GM21723 (cell line): ENCODE results near the gene HSBP1L1.

Experiments
- ATAC-seq: cut with Tn5 transposase; IDR thresholded peaks from one replicate; pipeline ENCODE4 v1.9.1; 2021; ENCODE audit warnings: mild to moderate bottlenecking, moderate library complexity; ENCODE audit not compliant: unreplicated experiment

The HSBP1L1 gene

DNA sequence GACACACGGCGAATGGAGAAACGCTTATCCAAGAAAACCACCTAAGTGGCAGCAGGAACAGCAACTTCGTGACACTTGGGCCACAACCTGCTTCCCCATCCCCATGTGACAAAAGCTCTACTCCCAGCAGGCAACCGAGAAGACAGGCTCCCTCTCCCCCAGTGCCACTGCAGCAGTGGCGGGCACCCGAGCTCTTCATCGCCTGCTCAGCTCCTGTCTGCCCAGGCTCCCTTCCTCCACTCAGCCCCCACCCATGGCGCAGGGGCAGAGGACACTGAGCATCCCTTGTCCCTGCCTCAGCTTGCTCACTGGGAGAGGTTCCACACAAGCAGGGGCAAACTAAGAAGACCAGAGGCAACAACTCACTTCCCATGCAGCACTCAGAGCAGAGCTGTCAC lies 35.9 kb upstream of the HSBP1L1 start:
- ATAC-seq = no peak

DNA sequence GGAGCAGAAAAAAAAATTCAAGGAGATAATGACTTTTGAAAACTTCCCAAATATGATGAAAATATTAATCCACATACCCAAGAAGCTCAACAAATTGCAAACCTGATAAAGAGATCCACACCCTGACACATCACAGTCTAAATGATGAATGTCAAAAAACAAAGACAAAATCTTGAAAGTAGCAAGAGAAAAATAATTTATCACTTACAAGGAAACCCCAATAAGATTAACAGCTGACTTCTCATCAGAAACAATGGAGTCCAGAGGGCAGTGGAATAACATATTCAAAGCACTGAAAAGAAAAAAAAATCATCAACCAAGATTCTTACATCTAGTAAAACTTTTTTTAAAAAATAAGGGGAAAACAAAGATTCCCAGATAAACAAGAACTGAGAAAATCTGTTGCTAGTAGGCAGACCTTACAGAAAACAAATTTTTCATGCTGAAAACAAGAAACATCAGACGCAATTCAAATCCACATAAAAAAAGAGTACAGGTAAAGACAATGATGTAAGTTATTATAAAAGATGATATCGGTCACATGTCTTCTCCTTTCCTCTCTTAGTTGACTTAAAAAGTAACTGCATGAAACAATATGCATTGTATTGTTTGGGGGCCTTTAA lies 34.3 kb upstream of the HSBP1L1 start:
- no peak for ATAC-seq

DNA sequence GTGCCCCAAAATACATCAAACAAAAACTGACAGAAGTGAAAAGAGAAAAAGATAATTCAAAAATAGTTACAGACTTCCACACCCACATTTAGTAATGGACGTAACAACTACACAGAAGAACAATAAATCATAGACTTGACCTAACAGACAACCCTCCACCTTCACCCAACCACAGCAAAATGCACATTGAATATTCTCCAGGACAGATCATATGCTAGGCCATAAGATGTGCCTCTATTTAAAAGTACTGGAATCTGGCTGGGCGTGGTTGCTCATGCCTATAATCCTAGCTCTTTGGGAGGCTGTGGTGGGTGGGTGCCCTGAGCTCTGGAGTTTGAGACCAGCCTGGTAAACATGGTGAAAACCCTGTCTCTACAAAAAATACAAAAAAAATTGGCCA lies 33.0 kb upstream of the HSBP1L1 start:
- no peak for ATAC-seq

DNA sequence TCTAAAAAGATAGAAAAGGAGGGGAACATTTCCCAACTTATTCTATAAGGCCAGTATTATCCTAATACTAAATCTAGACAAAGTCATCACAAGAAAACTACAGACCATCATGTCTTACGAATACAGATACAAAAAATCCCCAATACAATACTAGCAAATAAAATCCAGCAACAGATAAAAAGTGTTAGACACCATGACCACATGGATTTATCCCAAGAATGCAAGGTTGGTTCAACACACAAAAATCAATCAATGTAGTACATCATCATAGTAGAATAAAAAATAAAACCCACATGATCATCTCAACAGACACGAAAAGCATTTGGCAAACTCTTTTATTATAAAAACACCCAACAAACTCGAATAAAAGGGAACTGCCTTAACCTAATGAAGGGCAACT lies 31.5 kb upstream of the HSBP1L1 start:
- no peak for ATAC-seq

DNA sequence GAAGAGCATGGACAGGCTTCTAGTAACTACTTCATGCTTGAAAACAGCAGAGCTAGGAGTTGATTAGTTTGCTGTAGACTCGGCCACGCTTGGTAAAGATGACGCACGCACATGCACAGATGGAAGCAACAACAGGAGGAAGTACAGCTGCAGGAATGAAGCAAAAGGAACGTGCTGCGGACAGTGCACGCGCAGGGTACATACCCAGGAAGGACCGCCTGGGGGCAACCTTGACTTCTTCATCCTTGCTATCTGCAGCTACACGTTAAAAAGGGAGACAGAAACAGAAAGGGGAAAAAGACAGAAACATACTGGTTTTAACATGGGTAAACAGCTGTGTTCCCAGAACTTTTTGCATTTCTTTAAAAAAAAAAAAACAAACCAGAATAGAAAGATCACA lies 30.7 kb upstream of the HSBP1L1 start:
- no peak for ATAC-seq

DNA sequence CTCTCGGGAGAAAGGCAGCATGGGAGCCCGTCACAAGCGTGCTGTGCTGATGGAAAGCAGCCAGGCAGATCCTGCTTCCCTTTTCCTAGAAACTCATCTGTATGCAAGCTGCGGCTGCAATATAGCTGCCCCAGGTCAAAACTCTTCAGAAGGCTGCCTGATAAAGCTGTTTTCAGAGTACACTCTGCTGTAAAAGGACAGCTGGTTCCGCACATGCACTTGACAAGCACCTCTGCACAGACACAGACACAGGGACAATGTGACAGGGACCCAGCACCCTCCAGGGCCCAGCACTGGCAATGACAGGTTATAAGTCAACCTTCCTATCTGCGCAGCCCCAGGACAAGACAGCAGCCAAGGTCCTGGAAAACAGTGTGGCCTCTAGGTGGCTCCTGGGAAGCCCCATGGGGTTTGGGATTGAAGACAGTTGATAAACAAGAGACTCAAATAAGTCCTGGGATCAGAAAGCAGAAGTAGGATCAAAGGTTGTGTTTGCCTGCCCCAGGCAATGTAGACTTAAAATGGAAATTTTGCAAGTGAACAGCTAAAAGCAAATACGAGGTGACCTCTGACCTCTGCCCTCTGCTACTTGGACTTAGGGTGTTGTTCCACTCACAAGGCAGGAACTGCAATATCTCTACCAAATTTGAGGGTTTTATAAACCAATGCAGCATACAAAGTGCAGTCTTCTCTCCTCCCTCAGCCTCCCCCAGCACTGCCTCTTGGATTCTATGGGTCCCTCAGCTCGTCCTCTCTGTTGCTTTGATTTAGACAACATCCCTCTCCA lies 29.9 kb upstream of the HSBP1L1 start:
- ATAC-seq = no peak

DNA sequence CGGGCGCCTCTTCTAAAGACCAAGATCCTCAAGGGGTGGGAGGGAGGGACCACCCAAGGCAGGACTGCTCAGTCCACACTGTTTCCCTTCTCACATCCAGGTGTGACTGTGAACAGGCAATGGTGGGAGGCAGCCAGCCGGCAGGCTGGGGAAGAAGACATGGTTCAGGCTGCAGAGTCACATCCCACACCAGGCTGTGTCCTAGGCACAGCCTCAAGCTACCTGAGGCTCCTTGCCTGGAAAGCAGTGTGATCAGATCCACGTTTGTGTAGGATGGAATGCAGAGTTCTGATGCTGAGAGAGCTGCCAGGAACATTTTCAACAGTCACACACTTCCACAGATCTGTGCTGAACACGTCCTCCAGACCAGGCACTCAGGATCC lies 29.4 kb upstream of the HSBP1L1 start:
- no peak for ATAC-seq

DNA sequence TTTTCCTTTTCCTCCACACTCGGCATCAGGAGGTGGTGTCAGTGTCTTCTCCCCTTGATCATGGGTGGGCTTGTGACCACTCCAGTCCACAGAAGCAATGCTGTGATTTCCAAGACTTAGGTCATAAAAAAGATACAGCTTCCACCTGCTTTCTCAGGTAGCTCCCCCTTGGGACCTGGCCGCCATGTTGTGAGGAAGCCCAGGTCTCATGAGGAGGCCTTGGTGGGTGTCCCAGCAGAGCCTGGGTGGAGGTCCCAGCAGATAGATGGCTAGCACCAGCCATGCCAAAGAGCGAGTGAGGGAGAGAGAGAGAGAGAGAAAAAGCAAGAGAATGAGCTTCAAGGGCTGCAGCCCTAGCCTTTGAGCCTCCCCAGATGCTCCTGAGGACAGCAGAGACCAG lies 28.9 kb upstream of the HSBP1L1 start:
- ATAC-seq = no peak

DNA sequence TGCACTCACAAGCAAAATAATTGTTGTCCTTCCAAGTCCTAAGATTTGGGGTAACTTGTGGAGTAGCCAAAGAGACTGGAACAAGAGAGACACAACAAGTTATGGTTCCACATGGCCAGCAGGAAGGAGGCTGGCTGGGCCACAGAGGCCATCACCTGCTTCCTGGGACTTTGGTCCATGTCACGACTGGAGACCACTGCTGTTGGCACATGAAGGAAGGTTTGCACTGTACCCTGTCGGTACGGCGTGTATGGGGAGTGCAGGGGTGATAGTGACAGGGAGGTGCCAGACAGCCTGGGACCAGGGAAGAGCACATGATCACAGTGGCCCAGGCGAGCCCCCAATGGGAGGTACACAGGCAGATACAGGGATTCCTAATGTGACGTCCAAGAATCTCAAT lies 28.5 kb upstream of the HSBP1L1 start:
- no peak for ATAC-seq

DNA sequence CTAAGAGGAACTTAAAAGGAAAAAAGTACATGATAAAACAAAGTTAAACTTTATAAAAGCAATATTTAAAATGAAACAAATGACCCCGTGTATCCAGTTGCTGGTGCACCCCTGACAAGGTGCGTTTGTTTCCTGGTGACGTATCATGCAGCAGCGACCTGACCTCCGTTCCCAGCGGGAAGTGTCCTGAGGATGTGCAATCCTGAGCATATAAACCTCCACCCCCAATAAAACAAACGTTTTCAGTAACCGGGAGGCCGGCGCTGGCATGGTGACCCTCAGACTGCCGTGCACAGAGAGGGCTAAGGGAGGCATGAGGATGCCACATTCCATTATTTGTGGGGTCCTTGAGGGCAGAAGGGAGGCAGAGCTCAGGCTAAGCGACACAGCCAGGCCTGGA lies 27.8 kb upstream of the HSBP1L1 start:
- no peak for ATAC-seq

DNA sequence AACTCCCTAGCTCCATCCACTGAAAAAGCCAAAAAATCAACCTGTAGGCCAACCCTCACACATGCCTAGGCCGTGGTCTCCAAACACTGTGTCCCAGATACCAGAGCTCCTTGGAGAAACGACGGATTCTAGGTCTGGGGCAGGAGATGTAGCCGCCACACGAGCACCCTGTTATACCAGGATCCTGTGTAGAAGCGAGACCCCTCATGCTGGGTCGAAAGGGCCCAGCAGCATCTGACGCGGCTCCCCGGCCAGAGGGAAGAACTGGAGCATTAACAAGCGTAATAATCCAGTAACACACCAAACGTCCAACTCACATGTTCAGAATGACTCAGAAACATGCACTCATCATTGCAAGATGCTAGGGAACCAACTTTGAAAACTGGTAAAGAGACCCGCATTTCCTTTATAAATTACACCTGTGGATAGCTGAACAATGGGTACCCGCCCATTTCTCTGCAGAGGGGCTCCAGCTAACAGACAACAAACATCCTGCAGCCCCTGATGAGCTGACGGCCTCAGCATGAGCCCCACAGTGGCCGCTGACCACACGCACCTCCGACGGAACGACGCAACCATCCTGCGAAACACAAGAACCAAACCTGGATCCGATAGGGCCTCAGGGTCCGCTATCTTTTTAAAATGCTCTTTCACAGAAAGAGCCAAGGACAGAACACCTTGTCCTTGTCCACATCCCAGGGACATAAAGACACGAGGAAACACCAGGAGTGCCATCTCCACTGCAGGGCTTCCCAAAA lies 27.2 kb upstream of the HSBP1L1 start:
- no peak for ATAC-seq

DNA sequence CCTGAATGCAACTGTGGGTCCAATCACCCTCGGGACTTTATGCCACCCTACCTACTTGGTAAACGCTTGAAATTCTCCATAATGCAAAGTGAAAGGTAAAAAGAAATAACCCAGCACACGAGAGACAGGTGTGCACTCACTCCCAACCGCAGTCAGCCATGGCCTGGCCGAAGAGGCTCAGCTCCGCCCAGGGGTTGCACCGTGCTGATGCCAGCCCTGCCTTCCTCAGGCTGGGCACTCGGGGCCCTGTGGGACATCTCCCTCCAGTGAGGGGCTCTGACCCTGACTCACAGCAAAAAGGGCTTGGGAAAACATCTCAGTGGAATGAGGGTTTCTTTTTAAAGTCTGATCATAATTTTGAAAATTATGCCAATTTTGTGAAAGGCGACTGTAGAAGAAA lies 26.2 kb upstream of the HSBP1L1 start:
- no peak for ATAC-seq

DNA sequence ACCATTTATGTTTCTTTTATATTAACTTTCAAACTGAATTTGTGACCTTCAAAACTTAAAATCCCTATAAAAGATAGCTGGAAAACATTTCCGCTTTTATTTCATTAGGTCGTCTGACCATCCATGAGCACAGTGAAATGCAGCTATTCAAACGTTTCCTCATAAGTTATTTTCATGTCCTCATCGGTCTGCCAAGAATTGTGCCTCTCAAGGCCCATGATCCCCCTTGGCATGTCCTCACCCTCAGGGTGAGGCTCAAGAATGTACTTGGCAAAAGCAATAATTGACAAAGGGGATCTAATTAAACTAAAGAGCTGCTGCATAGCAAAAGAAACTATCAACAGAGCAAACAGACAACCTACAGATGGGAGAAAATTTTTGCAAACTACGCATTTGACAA lies 25.3 kb upstream of the HSBP1L1 start:
- ATAC-seq = no peak

DNA sequence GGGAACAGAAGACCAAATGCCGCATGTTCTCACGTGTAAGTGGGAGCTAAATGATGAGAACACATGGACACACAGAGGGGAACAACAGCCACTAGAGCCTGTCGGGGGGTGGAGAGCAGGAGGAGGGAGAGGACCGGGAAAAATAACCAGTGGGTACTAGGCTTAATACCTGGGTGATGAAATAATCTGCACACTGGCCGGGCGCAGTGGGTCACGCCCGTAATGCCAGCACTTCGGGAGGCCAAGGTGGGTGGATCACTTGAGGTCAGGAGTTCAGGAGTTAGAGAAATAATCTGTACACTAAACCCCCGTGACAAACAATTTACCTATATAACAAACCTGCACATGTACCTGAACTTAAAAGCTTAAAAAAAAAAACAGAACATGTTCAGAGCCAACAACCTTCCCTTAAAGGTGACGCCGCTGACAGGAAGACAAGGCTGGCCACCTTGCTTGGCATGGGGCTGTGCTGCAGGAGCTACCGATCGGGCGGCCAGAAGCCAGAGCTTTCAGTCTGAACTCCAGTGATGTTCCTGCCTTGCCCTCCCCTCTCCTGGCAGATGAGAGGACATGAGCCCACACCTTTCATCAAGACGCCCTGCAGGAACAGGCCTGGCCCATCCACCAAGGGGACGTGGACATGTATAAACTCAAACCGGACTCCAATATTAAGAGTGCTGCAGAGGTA lies 24.2 kb upstream of the HSBP1L1 start:
- no peak for ATAC-seq

DNA sequence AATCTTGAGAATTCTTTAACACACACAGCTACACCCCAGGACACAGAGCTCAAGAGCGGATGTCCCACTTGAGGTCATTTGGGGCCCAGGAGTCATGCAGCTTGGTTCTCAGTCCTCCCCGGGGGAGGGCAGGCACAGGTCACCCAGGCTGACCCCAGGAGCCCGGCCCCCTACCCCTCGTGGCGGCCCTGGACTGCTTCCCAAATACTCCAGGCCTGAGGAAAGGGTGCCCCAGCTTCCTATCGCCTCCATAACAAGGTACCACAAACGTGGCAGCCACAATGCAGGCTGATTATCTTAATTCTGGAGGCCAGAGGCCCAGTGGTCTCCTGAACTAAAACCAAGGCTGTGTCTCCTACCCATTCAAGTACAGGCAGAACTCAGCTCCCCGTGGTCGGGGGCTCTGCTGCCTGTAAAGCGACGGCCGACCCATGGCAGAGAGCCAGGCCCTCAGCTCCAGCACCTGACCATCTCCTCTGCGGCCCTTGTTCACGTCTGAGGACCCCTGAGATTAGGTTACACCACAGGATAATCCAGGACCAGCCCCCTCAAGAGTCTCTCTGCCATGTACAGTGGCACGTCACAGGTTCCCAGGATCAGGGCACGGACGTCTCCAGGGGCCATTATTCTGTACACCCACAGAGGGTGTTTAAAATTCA lies 23.5 kb upstream of the HSBP1L1 start:
- ATAC-seq = no peak

DNA sequence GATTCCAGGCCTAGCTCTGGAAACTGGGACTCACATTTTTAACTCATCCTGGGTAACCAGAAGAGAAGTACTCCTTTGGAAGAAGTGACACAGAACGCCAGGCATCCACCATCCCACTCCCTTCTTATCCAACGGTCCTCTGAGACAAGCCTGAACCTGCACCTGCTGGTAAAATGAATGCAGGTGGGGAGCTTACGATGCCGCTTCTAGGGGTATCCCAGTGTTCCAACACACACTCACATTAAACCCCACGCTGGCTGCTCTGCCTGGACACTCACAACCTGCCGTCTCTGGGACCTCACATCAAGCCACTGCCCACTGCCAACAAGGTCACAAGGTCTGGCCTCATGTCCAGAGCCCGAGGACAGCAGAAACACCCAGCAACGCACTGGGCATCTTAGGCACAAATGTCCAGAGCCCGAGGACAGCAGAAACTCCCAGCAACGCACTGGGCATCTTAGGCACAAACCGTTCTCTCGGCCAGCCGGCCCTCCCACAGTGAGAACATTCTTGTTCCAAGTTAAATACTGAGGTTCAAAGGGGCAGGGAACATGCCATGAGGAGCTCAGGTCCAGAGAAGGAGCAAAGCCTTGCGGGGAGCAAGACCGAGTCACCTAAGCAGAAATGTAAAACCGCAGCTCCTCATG lies 22.8 kb upstream of the HSBP1L1 start:
- no peak for ATAC-seq

DNA sequence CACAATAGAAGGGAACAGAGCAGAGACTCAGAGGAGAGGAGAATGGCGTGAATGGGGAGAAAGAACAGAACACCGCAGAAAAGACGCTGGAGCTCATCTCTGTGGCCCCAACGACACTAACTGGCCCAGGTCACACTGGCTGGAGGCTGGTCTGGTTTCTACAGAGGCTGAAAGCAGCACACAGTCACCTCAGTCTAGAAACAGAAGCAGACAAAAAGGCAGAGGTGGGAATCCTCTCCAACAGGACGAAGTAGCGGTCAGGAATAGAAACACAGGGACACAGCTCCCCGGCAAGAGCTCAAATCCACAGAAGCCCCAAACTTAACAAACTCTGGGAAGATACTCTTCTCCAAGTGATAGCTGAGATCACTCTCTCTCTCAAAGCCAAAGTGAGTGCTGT lies 22.2 kb upstream of the HSBP1L1 start:
- no peak for ATAC-seq

DNA sequence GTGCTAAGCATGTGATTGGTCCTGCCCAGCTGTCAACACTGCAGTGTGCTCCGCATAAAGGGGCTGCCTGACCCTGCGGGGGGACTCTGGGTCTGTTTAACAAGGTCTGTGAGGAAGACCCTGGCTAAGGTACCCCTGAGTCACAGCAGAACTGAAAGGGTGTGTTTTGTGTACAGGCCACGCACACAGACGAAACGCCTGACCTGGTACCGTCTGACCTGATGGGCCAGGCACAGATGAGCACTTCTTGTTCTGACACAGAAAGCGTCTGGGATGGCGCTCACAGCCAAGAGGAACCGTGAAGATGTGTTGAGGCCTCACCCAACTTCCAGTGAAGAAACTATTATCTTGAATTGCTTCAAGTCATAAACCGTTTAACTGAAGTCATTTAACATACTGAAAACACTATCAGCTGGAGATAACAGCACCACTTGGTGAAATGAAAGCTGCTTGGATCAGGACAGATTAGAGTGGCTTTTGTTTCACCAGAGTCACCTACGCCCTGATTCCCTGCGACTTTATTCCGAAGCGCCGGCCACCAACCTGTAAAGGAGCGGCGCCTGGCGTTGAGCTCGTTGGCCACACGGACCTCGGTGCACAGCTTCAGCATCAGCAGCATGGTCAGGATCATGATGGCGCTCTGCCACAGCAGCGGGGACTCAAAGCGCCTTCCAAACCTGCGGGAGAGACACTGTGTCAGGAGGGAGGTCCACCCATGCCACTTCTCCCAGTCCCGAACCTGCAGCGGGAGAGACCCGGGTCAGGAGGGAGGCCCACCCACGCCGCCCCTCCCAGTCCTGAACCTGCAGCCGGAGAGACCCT lies 21.4 kb upstream of the HSBP1L1 start:
- ATAC-seq = no peak

DNA sequence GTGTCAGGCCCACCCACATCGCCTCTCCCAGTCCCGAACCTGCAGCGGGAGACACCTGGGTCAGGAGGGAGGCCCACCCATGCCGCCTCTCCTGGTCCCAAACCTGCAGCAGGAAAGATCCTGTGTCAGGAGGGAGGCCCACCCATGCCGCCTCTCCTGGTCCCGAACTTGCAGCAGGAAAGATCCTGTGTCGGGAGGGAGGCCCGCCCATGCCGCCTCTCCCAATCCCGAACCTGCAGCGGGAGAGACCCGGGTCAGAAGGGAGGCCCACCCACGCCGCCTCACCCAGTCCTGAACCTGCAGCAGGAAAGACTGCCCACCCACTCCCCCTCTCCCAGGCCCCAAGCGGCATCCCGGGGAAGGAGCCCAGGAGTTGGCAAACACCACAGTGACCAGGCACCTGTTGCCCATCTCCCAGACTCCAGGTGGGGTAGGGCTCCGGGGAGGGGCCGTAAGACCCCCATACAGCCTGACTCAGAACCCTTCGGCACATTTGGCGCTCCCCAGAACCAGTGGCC lies 20.8 kb upstream of the HSBP1L1 start:
- no peak for ATAC-seq
